ENCODE data around the gene HBS1L.

HBS1L gene

GRCh38 chr6:134997133-134997995 is 57.3 kb downstream of the HBS1L start:
- no peak for DNase-seq (ENCODE audit: low spot score)

GRCh38 chr6:134995536-134995935 is 59.1 kb downstream of the HBS1L start:
- DNase-seq (ENCODE audit: low spot score): no peak

GRCh38 chr6:134994431-134994830 is 60.2 kb downstream of the HBS1L start:
- DNase-seq (ENCODE audit: low spot score): no peak

- DNase-seq (ENCODE audit: low spot score): no peak
Measured at GRCh38 chr6:134992155-134992554, 62.5 kb downstream of the HBS1L start.

DNA sequence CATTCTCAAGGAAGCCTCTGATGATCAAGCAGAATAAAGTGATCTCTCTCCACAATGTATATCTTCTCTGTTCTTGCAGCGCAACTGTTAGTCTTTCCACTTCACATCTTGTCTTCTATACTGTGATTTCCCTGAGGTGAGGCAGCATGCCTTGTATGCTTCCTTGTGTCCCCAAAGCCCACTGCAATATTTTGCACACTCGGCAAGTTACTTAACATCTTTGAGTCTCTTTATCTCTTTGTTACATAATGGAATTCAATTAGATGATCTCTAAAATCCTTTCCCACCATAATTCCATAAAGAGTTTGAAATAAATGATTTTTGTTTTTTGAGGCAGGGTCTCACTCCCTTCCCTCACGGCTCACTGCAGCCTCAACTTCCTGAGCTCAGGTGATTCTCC is 64.4 kb downstream of the HBS1L start:
- DNase-seq (ENCODE audit: low spot score): no peak

DNA sequence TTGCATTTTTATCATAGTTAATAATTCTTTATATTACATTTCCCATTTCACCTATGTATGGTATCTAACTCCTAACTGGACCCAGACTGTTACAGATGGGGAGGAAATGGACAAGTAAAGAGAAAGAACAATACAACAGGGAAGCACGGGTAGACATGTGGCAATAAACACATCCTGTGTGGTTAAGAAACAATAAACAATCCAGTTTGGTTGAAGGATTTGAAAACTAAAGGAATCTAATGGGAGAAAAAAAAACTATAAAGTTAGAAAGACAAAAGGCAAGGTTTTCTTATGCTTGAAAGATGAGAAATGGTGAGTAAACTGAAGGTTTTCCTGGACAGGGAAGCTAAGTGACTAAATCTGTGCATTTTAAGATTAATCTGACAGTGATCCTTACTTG is 69.8 kb downstream of the HBS1L start:
- DNase-seq (ENCODE audit: low spot score): no peak

GRCh38 chr6:134983823-134984222 is 70.8 kb downstream of the HBS1L start:
- no peak for DNase-seq (ENCODE audit: low spot score)

DNA sequence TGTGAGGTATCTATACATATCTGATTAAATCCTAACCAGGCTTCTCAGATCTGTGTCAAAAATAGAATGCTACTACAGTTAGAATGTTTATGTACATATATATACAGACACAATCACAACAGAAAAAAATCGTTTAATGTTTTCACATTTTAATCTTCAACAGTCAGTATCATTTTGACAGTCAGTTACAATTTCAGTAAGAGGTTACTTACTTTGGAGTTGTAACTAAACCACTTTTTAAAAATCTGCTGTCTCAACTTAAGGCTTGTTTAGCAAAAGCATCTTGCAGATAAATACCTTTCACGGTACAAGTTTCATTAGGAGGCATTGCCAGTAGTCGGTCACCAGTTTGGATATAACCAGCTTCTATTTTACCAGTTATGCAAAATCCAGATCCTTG is 72.5 kb downstream of the HBS1L start:
- no peak for DNase-seq (ENCODE audit: low spot score)

GRCh38 chr6:134980846-134981245 is 73.8 kb downstream of the HBS1L start:
- DNase-seq (ENCODE audit: low spot score): peak; percentile 46

- no peak for DNase-seq (ENCODE audit: low spot score)
Measured at GRCh38 chr6:134979142-134979541, 75.5 kb downstream of the HBS1L start.

GRCh38 chr6:134974370-134974769 is 80.3 kb downstream of the HBS1L start:
- DNase-seq (ENCODE audit: low spot score): no peak

DNA sequence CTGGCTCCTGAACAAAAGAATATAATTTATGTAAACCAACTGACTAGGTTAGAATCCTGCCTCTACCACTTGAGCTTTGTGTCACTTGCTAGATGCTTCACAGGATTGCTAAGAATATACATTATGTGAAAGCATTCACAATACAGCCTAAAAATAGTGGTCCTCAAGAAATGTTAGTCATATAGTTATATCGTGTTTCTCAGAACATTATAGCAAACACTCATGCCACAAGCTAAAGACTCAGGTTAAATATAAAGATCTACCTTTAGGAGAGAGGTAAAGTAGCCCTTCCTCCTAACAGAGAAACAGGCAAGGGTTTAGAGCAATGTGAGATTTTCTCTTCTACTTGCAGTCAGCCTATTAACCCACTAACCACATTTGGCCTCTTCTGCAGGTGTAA is 86.9 kb downstream of the HBS1L start:
- DNase-seq (ENCODE audit: low spot score): no peak

DNA sequence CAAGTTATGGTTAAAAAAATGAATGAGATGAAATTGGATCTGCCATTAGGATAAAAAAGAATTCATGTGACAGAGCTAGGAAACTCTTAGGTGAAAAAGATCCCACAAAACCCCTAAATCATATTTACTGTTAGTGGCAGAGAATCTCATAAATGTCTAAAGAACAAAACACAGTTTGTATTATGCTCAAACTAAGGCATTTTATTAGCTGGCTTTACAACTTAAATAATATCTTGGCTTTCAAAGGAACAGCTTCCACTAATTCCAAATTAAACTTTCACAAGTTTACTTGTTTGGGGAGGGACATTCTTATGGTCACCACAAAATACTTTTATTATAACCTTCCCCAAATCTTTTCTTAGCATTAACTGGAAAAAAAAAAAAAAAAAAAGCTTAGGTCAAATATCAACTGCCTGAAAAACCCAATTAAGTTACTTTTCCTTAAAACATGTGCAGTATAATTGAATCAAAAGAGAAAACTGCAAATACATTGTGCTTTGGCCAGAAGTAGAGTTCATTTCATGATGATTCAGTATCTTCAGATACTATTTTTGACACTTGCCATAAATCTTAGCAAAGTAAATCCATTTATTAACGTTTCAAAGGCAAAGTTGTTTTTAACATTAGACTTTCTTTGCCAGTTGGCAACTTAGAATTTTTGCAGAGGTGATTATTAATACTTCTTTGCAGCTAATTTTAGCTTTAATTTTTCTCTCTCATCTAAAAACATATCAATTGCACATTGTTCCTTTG is 90.0 kb downstream of the HBS1L start:
- no peak for DNase-seq (ENCODE audit: low spot score)

- no peak for DNase-seq (ENCODE audit: low spot score)
Measured at GRCh38 chr6:134962421-134962820, 92.2 kb downstream of the HBS1L start.

DNA sequence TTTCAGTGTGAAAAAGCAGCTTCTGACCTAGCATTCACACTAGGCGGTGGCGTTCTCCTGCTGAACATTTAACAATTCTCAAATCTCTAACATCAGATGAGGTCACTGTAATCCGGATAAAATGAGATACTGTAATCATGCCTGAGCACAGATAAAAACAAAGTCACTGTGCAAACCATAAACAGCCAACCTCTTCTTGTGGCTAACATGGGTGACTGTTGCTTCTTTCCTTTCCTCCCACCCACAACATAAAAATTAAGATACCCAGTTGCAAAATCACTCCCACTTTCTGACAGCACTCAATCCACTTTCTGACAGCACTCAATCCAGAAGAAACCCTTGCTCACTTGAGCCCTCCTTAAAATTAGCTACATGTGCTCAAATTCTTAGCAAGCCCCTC is 93.3 kb downstream of the HBS1L start:
- no peak for DNase-seq (ENCODE audit: low spot score)

GRCh38 chr6:134959603-134960002 is 95.0 kb downstream of the HBS1L start:
- DNase-seq (ENCODE audit: low spot score): no peak

GRCh38 chr6:134956676-134957075 is 97.9 kb downstream of the HBS1L start:
- no peak for DNase-seq (ENCODE audit: low spot score)

DNA sequence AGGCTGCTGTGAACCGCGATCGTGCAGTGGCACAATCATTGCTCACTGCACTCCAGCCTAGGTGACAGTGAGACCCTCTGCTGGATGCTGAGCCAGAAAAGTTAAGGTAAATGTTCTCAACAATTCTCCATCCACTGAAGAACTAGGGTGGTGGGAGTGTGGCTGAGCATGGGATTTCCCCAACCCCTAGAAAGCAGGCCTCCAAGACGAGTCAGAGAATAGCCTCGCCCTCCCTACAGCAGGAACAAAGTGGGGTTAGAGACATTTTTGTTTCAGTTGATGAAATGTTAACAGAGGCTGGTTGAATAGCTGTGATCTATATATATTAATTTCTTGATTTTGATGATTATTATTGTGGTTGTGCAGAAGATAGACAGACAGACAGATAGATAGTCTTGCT is 98.6 kb downstream of the HBS1L start:
- DNase-seq (ENCODE audit: low spot score): no peak

- no peak for DNase-seq (ENCODE audit: low spot score)
Measured at GRCh38 chr6:134954272-134955000, 100.2 kb downstream of the HBS1L start.

- no peak for DNase-seq (ENCODE audit: low spot score)
Measured at GRCh38 chr6:134951494-134952263, 102.9 kb downstream of the HBS1L start.

- no peak for DNase-seq (ENCODE audit: low spot score)
Measured at GRCh38 chr6:134950482-134950881, 104.1 kb downstream of the HBS1L start.

- DNase-seq (ENCODE audit: low spot score): no peak
Measured at GRCh38 chr6:134949927-134950326, 104.7 kb downstream of the HBS1L start, which contains the start of gene ALDH8A1. ALDH8A1 (minus strand) TSS chr6:134950101; CDS start chr6:134950053, 48 bp downstream.
